Neural cell (in vitro differentiated cells): ENCODE data around the gene ESPL1. TPM values are rescaled to one million over a fixed set of nuclear protein-coding genes. Genes with fewer than 3 reads are reported as not detected.

Source experiments
- H2AFZ ChIP-seq: fragments of 200-600, 300-800 bp; sonication (generic), shearing (Covaris generic); 2 replicates; pipeline ENCODE4 v1.6.0; 2014; ENCODE audit warnings: low read depth, mild to moderate bottlenecking, antibody characterized with exemption, low read length, moderate library complexity
- H3F3A ChIP-seq: fragments of 200-600 bp; shearing (Covaris generic); 2 replicates; pipeline ENCODE4 v1.6.1; 2016; ENCODE audit warnings: mild to moderate bottlenecking, moderate library complexity, mixed read lengths, antibody characterized with exemption, low read length; ENCODE audit not compliant: insufficient read depth, poor library complexity, severe bottlenecking
- H3K27ac ChIP-seq: fragments of 200-600, 300-800 bp; sonication (generic), shearing (Covaris generic); 2 replicates; pipeline ENCODE4 v1.5.1; 2014; ENCODE audit warnings: mild to moderate bottlenecking, low read length, moderate library complexity
- H3K27me3 ChIP-seq: fragments of 300-800, 200-600 bp; sonication (generic), shearing (Covaris generic); 2 replicates; pipeline ENCODE4 v1.6.0; 2014; ENCODE audit warnings: mild to moderate bottlenecking, low read depth, low read length, moderate library complexity; ENCODE audit not compliant: insufficient read depth
- H3K36me3 ChIP-seq: fragments of 300-800, 200-600 bp; sonication (generic), shearing (Covaris generic); 2 replicates; pipeline ENCODE4 v1.5.1; 2014; ENCODE audit warnings: mild to moderate bottlenecking, antibody characterized with exemption, low read length, moderate library complexity; ENCODE audit not compliant: insufficient read depth
- H3K4me2 ChIP-seq: fragments of 300-800, 200-600 bp; sonication (generic), shearing (Covaris generic); 2 replicates; pipeline ENCODE4 v1.6.0; 2014; ENCODE audit warnings: mild to moderate bottlenecking, low read length
- H3K4me3 ChIP-seq: fragments of 300-800, 200-600 bp; sonication (generic), shearing (Covaris generic); 2 replicates; pipeline ENCODE4 v1.5.1; 2014; ENCODE audit warnings: mild to moderate bottlenecking, low read length, moderate library complexity
- H3K79me2 ChIP-seq: fragments of 200-600 bp; shearing (Covaris generic); replicated peaks from 2 replicates; pipeline ENCODE4 v1.6.0; 2014; ENCODE audit warnings: mild to moderate bottlenecking, low read length, moderate library complexity; ENCODE audit not compliant: insufficient read depth
- H3K9ac ChIP-seq: fragments of 300-800, 200-600 bp; sonication (generic), shearing (Covaris generic); 2 replicates; pipeline ENCODE4 v1.6.1; 2016; ENCODE audit warnings: mild to moderate bottlenecking, low read length, mixed read lengths
- H3K9me2 ChIP-seq: fragments of 200-600 bp; shearing (Covaris generic); 2 replicates; pipeline ENCODE4 v1.6.1; 2016; ENCODE audit warnings: mild to moderate bottlenecking, low read length, mixed read lengths; ENCODE audit not compliant: insufficient read depth
- H3K9me3 ChIP-seq: fragments of 200-600, 300-800 bp; sonication (generic), shearing (Covaris generic); 2 replicates; pipeline ENCODE4 v1.6.1; 2016; ENCODE audit warnings: mild to moderate bottlenecking, mixed run types, low read length, moderate library complexity, mixed read lengths
- H4K20me1 ChIP-seq: fragments of 200-600 bp; shearing (Covaris generic); 2 replicates; pipeline ENCODE4 v1.6.1; 2016; ENCODE audit warnings: mild to moderate bottlenecking, mixed run types; ENCODE audit not compliant: insufficient read depth
- CTCF ChIP-seq: fragments of 450-650 bp; IDR thresholded peaks from 2 replicates; pipeline ENCODE4 v1.5.1; 2014; ENCODE audit warnings: antibody characterized with exemption, mild to moderate bottlenecking, moderate library complexity; ENCODE audit not compliant: poor library complexity, severe bottlenecking
- EP300 ChIP-seq: fragments of 450-650 bp; conservative IDR thresholded peaks from 2 replicates; pipeline ENCODE4 v1.6.1; 2014; ENCODE audit warnings: antibody characterized with exemption, mild to moderate bottlenecking, moderate library complexity; ENCODE audit not compliant: poor library complexity, severe bottlenecking
- EZH2 ChIP-seq: fragments of 200-600, 300-800 bp; shearing (Covaris generic), sonication (generic); IDR thresholded peaks from 2 replicates; pipeline ENCODE4 v1.6.1; 2014; ENCODE audit warnings: antibody characterized with exemption, low read length, borderline replicate concordance, mild to moderate bottlenecking; ENCODE audit not compliant: insufficient read depth, poor library complexity, severe bottlenecking
- MXI1 ChIP-seq: fragments of 450-650 bp; conservative IDR thresholded peaks from 2 replicates; pipeline ENCODE4 v1.6.1; 2014; ENCODE audit warnings: antibody characterized with exemption, mild to moderate bottlenecking; ENCODE audit not compliant: poor library complexity, severe bottlenecking
- POLR2AphosphoS5 ChIP-seq: IDR thresholded peaks from 2 replicates; pipeline ENCODE4 v1.6.1; 2012
- RAD21 ChIP-seq: fragments of 450-650 bp; conservative IDR thresholded peaks from 2 replicates; pipeline ENCODE4 v1.6.1; 2014; ENCODE audit warnings: antibody characterized with exemption, mild to moderate bottlenecking, moderate library complexity
- REST ChIP-seq: IDR thresholded peaks from 2 replicates; pipeline ENCODE4 v1.6.1; 2012; ENCODE audit warnings: borderline replicate concordance
- SMC3 ChIP-seq: fragments of 450-650 bp; conservative IDR thresholded peaks from 2 replicates; pipeline ENCODE4 v1.6.1; 2014; ENCODE audit warnings: antibody characterized with exemption, mild to moderate bottlenecking, moderate library complexity; ENCODE audit not compliant: poor library complexity
- TAF1 ChIP-seq: IDR thresholded peaks from 2 replicates; pipeline ENCODE4 v1.6.1; 2012; ENCODE audit warnings: low read depth
- polyA plus RNA-seq: library from polyadenylated mRNA; depleted of rRNA; stranded (reverse); fragments of >200 nt; gene quantifications from 2 replicates; pipeline ENCODE4 v1.2.3, GENCODE V29; 2014

Gene ESPL1
- polyA plus RNA-seq, 1 donor from 2014 or later: 0.33 TPM

DNA sequence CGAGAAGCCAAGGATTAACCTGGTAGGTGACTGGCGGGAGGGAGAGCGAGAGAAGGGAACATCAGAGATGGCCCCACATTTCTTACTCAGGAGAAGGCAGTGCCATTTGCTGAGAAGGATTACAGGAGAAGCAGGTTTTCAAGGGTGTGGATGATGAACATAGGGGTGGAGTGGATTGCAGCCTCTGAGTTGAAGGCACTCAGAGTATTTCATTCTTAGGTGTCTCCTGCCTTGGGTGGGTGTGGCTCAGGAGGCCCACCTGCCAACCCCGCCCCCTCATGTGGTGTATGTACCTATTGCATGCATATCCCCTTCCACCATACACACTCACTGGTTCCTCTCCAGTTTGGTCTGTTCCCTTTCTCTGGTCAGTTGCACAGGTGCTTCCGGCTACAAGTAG is 6.3 kb downstream of the ESPL1 start:
- Histone ChIP-seq H3K27me3 (no peaks in the 10 kb centered on the region), H3K9me3 (no peaks in the 10 kb centered on the region), H2AFZ (no peak overlapping the region), H3K36me3 (no peaks in the 10 kb centered on the region), H4K20me1 (no peaks in the 10 kb centered on the region), H3K9ac (no peak overlapping the region), H3K4me3 (no peak overlapping the region), H3F3A (no peaks in the 10 kb centered on the region), H3K9me2 (no peaks in the 10 kb centered on the region), H3K79me2 (no peaks in the 10 kb centered on the region), H3K27ac (no peak overlapping the region), H3K4me2 (no peak overlapping the region)
- no peak for TF ChIP-seq CTCF
- TF ChIP-seq EZH2: no peak

DNA sequence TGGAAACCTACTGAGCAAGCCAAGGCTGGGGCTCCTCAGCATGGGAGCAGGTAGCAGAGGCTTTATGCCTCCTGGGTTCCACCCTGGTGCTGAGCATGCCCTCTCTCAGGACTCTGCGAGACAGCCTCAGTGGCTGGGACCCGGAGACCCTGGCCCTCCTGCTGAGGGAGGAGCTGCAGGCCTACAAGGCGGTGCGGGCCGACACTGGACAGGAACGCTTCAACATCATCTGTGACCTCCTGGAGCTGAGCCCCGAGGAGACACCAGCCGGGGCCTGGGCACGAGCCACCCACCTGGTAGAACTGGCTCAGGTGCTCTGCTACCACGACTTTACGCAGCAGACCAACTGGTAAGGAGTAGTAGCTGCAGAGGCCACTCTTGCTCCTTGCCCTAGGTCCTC is 8.4 kb downstream of the ESPL1 start:
- Histone ChIP-seq H2AFZ (no peak overlapping the region), H3K9ac (no peak overlapping the region), H3K4me2 (no peak overlapping the region), H3K27me3 (no peaks in the 10 kb centered on the region), H3K4me3 (no peak overlapping the region), H3K36me3 (no peaks in the 10 kb centered on the region), H3K9me3 (no peaks in the 10 kb centered on the region), H3K79me2 (no peaks in the 10 kb centered on the region), H3K27ac (no peak overlapping the region), H4K20me1 (no peaks in the 10 kb centered on the region), H3K9me2 (no peaks in the 10 kb centered on the region), H3F3A (no peaks in the 10 kb centered on the region)
- TF ChIP-seq EP300 (no peak), CTCF (no peak), RAD21 (no peak), MXI1 (no peak), SMC3 (no peak), EZH2 (no peak), REST (no peak), TAF1 (no peak), POLR2AphosphoS5 (no peak)
